DOHH2 (cell line): Measurements from ENCODE around the gene RDM1.

Experiments
- EZH2phosphoT487 ChIP-seq: fragments of 200-600 bp; sonication (generic); IDR thresholded peaks from 2 replicates; pipeline ENCODE4 v1.6.1; 2017; ENCODE audit warnings: borderline replicate concordance, mild to moderate bottlenecking, antibody characterized with exemption, low read length, moderate library complexity, mixed read lengths
- TF ChIP-seq, protein P1 (sequence below): fragments of 200-600 bp; sonication (generic); IDR thresholded peaks from one replicate; pipeline ENCODE4 v1.5.1; 2014; ENCODE audit warnings: antibody characterized with exemption, mild to moderate bottlenecking, low read depth, low read length; ENCODE audit not compliant: poor library complexity, severe bottlenecking

DNA sequence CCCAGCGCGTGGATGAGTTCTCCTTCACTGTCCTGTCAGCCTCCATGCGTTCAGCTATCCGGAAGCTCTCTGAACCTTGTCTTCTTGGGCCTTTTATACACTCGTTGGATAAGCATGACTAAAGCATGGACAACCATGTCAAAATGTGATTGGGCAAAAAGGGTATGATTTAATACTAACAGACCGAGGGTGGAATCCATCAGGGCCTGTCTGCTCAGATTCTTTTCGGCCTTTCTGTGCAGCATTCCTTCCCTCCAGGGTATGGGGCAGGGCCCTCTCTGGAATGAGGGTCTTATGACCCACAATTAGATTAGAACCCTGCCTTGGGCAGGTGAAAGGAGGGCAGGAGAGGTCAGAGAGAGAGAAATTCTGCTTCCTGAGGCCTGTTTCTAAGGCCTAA, 36.4 kb downstream of the RDM1 start:
- TF ChIP-seq, protein P1, sequence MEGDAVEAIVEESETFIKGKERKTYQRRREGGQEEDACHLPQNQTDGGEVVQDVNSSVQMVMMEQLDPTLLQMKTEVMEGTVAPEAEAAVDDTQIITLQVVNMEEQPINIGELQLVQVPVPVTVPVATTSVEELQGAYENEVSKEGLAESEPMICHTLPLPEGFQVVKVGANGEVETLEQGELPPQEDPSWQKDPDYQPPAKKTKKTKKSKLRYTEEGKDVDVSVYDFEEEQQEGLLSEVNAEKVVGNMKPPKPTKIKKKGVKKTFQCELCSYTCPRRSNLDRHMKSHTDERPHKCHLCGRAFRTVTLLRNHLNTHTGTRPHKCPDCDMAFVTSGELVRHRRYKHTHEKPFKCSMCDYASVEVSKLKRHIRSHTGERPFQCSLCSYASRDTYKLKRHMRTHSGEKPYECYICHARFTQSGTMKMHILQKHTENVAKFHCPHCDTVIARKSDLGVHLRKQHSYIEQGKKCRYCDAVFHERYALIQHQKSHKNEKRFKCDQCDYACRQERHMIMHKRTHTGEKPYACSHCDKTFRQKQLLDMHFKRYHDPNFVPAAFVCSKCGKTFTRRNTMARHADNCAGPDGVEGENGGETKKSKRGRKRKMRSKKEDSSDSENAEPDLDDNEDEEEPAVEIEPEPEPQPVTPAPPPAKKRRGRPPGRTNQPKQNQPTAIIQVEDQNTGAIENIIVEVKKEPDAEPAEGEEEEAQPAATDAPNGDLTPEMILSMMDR: no peak
- no peak for TF ChIP-seq EZH2phosphoT487
